Stimulated activated CD4-positive, alpha-beta T cell treated with anti-CD3 and anti-CD28 coated beads, Interleukin-2, amount 100 ng/mL, for 48 hours (primary cell): ENCODE results near the gene IL26.
"Not testable (repeated sequence)": the region's sequence is repeated elsewhere in the genome, so short reads cannot be mapped to it uniquely, and the experiment has no call there.

Experiments used
- DNase-seq, 2 donors: peaks; one replicate each; pipeline ENCODE4 v3.0.0-alpha.2; 2020

IL26 gene

DNA sequence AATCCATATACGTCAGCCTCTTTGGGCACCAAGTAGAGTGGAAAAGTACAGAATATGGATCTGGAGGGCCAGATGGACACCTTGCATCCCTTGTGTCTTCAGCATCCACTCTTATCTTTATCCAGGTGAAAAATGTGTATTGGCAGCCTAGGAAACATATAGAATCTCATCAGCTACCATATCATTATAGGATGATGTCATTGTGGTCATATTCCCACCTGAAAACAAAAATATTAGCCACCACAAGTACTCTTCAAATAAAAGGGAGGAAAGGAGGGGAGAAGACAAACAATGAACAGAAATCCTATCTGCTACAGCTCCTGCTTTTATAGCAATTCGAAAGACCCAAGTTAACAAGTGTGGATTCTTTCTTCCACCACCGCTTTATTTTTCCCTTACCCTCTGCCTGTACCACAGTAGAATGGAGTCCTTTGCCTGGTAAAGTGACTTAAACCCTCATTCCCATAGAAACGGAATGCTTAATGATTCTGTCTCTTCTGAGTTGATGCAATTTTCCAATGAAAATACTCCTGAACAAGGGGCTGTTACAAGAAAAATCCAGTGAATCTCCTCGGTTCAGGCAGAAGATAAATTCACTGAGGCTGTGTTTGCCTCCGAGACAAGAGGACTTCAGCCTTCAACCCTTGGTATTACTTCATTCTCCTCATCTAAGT is 13.8 kb upstream of the IL26 start:
- no peak for DNase-seq

DNA sequence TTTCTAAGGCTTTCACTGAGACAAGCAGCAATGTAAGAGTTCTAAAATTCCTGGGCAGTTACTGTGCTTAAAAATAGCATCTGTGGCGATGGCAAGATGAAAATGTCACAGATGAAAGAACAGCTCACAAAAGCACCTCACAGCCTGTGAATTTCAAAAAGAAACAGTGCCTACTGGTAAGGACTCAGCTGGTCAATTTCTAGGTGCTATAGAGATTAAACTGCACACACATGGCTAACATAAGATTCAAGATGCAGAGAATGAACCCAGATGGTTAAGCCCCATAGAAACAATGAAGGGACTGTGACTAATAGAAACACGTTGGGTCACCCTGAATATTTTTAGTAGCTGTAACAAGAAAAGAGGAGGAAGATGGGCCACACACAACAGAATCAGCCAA is 12.0 kb upstream of the IL26 start:
- DNase-seq: no peak

DNA sequence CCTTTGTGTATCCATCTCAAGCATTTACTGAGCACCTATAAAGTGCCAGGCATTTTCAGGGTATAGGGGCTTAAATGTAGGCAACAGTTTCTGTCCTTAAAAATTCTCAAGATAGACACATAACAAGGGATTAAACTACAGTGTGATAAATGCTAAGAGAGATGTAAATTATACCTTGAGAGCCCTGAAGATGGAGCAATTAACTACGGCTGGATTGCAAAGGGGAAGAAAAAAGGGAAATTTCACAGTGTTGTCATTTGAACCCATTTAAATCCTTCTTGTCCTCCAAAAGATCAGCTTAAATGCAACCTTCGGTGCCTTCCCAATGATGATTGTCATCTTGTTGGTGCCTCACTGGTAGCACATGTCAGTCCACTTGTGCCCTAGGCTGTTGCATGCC is 11.5 kb upstream of the IL26 start:
- no peak for DNase-seq

DNA sequence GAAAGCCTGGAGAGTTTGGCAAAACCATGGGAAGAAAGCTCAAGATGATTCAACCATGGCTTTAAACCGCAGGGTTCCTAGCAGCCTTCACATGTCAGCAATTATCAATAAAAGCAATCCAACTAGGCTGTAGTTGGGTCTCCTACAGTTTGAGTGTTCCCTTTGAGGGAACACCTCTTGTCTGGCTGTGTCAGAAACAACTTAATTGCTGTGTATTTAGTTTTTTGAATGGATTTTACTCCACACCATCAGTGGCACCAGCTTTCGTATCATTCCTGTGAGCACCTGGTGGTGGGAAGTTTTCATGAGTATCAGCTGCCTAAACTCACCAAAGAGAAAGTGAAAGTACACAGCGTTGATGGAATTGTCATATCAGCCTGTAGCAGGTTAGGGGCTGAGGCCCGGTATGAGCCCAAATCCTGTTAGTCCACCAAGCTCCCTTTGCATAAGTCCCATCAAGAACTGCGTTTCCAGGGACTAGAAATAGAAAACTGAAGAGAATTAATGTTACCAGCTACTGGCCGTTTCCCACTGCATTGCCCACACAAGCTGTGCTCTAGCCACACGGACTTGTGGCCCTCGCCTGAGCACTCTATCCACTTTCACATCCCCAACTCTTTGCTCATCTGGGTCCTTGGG is 10.9 kb upstream of the IL26 start:
- DNase-seq: no peak

DNA sequence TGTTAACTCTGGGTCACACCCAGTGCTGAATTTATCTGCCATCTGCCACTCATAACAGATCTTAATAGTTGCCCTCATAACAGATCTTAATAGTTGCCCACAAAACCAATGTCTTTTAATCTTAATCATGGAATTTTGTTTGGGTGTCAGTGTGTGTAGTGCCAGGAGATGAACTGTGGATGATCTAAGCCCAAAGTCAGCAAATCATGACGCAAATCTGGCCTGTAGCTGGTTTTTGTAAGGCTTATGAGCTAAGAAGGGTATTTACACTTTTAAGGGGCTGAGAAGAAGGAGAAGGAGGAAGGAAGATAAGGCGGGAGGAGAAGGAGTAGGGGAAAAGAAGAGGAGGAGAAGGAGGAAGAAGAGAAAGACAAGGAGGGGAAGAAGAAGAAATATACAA is 10.0 kb upstream of the IL26 start:
- no peak for DNase-seq

DNA sequence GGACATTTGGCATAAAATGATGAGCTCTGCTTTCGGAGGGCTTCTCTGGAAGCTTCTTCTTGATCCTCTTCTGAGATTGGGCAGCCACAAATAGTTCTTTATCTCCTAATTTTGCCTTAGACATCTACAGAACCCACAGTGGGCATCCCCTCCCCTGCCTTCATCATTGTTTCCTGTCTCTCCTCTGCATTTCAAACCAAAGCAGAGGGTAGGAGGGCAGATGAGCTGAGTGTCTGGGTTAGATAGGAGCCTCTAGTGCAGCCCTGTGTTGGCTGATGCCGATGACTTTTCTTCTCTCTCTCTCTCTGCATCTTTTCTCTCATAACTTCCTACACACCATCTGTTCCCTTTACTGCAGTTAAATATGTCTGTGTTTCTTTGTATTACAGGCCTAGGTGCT is 8.5 kb upstream of the IL26 start:
- no peak for DNase-seq

DNA sequence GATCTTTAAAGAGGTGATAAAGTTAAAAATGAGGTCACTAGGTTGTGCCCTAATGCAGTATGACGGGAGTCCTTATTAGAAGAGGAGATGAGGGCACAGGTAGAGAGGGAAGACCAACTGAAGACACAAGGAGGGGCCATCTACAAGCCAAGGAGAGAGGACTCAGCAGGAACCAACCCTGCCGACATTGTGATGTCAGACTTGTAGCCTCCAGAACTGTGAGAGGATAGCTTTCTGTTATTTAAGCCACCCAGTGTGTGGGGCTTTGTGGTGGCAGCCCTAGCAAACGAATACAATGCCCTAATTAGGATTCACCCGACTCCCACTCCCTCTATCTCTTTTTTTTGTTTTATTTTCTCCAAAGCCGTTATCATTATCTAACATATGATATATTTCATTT is 7.9 kb upstream of the IL26 start:
- no peak for DNase-seq

DNA sequence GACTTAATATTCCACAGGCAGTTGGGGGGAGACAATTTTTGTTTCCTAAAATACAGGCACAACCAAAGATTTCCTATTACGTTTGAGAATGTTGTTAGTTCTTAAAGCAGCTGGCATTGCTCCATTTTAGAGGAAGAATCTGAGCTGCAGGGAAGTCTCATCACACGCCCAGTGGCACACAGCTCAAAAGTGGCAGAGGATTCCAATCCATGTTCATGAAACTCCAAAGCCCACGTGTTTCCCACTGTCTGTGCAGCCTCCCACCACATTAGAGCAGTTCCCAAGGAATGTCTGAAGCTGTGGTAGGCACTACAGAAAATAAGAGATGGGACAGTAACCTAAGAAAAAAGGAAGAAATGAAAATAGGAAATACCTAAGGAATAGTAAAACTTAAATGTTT is 6.1 kb upstream of the IL26 start:
- no peak for DNase-seq

DNA sequence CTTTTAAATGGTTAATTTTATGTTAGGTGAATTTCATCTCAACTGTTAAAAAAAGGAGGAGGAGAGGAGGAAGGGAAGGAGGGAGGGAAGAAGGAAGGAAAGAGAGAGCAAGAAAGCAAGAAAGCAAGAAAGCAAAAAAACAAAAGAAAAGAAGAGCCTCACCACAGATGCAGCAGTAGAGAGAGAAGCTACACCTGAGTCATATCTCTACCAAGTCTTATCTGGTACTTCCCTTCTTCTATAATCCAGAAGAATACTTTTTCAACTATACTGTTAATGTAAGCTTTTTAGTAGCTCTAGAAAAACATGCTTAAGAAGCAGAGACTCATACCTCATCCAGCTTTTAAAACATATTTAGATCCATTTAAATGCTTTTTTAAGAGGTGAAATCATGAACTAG is 5.6 kb upstream of the IL26 start:
- DNase-seq: no peak

DNA sequence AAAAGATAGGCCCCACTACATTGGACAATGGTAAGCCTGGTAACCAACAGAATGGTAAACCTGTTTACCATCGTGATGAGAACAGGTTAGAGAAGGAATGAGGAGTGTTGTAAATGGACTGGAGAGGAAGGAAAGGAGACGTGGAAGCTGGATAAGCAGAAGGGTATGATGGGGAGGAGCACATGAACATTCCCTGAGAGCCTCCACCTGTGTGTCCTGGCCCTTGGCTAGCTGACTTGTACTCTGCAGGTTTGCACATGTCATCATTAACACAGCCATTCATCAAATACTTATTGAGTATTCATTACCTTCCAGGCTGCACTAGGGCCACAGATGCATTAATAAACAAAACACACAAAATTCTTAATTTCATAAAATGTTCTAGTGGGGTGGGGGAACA is 4.3 kb upstream of the IL26 start:
- no peak for DNase-seq

DNA sequence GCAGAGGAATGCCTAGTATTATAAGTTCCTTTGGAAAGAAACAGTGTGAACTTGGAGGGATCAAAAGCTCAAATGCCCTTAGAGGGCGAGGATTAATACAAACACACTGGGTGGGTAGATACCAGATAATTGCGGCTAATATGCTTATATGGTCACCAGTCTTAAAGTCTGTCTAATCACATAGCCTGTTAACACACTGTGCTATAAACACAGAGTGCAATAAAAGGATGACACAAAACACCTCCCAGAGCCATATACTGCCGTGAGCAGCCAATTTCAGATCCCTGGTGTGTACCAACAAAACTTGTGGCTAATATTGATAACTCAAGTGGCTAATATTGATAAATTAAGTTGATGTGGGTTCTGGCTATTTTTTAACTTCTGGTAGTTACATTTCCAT is 1.7 kb upstream of the IL26 start:
- DNase-seq: no peak

DNA sequence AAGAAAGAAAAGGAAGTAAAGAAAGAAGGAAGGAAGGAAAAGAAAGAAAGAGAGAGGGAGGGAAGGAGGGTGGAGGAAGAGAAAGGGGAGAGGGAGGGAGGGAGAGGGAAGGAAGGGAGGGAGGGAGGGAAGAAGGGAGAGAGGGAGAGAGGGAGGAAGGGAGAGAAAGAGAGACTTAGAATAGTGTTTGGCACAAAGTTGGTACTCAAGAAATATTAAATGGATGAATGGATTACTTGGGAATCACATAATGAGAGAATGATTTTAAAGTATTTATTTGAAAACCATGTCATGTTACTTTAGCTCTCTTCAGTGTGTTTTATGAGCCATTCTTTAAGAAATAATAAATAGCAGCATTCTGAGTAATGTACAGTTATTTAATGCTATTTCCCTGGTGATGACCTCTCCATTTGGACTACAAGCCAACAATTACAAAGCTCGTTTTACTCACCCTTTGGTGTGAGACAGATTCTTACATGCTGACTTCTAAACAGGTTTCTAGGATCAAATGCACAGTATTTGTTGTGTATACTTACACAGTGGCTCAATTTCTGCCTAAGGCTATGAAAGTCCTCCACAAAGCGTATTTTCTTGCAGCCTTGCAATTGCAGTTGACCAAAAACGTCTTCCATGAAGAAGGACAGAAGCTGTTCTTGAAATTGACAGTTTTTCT is 861 bp downstream of the IL26 start:
- DNase-seq: no peak

DNA sequence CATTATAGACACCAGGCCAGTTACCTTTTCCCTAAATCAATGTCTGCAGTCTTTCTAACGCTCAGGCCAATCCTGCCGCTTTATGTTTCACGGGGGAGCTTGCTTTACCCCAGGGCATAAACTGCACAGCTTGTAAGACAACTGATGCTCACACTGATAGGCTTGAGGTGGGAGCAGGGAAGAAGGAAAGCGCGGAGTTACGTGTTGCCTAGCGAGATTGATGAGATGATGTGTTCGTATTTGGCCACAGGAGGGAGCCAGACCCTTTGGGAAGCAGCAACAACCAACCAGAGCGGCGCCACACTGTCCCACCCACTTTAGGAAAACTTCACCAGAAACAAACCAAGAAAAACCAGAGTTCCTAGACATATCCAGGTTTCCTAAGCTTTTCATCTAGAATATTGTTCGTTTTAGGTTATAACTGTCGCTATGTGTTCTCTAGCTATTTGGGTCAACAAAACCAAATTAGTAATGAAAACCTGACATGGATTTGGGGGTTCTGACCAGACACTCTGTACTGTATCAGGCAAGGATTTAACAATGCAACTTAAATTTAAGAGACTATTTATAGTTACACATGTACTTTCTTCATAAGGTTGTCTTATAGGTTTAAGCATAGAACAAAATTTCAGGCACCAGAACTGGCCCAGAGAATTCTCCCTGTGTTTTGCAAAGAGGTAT is 2.4 kb downstream of the IL26 start:
- DNase-seq: peak; percentile 56 to 70

DNA sequence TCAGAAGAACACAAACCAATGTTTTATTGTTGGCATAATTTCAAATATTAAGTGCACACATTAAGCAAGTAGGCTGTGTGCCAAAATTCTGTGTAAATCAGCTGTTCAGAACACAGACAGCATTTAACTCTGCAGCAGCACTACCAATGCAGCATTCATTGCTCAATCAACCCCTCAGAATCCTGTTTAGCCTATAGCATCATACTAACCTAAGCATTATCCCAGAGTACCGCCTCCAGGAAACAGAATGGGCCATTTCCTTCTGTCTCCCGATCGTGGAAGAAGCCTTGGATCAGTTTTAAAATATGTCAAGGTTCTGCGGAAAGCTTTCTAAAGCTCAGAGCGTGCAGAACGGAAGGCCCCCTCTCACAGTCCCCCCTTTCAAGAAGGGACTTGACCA is 3.3 kb downstream of the IL26 start:
- DNase-seq: no peak

DNA sequence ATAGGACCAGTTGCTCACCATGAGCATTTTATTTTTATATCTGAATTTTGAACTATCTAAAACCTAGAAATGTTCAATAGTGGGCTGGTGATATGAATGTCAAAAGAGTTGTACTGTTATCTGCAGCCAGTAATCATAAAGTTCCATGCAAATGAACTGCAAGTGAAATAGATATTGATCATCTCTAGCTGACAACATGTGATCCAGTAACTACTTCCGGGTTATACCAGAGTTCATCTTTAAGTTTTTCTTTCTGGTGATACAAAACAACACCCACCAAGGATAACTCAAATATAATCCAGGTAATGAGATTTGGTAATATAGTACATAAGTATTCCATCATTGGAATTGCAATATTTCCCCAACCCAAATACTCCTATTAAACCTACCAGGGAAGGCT is 4.1 kb downstream of the IL26 start:
- DNase-seq: no peak

DNA sequence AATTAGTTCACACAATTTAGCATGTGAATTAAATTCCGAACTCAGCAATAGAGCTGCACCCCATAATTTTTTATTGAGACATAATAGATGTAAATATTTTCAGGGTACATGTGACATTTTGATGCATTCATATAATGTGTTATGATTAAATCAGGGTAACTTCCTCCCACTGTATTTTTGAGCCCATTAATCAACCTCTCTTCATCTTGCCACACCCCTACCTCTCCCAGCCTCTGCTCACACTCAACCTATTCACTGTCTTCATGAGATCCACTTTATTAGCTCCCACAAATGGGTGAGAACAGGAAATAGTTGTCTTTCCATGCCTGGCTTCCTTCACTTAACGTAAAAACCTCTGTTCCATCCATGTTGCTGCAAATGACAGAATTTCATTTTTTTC is 14.7 kb downstream of the IL26 start:
- DNase-seq: no peak

DNA sequence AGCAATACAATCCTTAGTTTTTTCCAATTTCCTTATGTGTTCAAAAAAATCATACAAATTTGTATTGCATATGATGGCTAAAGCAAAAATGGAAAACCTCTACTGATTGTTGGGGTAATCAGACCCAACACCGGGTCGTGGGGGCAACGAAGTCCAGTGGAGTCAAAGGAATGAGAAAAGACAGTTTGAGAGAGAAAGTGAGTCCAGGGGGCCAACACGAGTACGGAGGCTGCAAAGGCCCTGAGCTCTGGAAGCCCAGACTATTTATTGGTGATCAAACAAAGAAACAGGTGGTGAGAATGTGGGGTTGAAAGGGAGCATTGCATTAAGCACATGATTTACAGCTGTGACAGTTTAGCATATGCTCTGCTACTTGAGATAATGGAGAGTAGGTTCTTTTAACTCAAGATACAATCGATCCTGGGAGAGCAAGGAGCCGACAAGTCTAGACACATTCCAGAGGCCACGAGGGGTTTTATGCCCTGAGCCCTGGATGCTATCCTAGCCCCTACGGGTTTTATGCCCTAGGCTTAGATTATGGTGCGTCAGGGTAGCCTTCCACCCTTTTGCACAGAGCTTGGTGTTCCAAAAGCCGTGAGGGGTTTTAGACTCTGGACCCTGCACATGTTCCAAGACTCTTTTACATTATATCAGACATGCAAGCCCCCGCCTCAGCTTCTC is 16.4 kb downstream of the IL26 start:
- DNase-seq: not testable (repeated sequence)

DNA sequence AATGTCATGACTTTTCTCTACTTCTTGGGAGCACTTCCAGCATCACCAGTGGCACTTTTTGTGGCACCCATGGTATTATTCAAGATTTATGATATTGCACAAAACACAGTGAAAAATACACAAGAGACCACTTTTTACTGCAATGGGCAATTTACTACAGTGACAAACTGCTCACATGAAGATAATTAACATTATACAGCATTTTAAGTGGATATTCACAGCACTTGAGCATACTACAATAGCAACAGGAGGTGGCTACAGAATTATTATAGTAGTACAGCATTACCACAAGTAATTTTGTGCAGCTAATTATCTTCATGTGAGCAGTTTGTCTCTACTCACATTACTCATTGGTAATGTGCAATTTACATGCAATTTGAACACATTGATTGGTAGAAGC is 18.3 kb downstream of the IL26 start:
- DNase-seq: no peak

DNA sequence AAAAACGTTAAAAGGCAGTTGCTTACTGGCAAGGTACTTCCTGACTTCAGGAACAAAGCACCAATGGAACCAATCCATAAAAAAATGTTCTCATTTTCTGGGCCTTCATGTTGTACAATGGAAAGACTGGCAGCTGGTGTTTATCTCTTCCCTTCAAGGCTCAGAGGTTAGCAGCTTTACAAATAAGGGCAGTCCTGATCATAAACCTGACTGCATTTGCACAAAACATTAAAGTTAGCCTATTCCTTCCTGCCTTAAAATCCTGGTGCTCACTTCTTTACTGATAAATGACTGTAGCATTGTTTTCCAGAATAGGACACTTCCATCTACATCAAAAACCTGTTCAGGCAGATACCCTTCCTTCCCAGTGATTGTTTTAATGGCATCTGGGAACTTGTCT is 19.2 kb downstream of the IL26 start:
- no peak for DNase-seq

DNA sequence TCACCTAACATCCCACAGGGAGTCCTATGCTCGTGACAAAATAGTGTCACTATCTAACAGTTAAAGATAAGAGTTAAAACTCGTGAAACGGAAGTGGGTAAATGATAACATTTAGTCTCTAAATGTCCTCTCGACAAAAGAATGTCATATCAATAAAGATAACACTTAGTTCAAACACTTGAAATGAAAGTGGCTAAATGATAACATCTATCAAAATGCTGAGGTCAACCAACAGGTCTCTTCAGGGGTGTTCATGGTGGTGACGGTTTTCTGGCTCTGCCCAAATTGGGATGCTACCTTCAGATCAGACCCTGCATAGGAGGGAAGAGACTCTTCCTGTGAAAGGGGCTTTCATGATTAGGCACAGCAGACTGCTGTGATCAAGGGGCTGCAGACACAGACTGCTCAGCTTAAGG is 22.1 kb downstream of the IL26 start:
- no peak for DNase-seq

DNA sequence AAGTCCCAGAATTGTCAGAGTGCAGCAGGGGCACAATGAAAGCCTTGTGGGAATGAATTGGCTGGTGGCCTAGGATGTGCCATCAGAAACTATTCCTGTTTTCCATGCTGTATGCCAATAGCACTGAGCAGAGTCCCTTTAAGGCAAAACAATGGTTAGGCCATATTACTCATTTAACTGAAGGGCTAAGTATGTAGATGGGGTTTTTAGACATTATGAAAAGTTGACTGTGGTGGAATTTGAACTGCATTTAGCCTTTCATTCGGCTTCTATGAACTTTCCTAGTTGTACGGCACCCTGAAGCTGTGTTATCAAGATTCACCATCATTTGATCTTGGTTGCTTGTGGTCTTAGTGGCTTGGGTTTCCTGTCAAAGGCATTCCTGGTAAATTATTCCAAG is 24.8 kb downstream of the IL26 start:
- no peak for DNase-seq

DNA sequence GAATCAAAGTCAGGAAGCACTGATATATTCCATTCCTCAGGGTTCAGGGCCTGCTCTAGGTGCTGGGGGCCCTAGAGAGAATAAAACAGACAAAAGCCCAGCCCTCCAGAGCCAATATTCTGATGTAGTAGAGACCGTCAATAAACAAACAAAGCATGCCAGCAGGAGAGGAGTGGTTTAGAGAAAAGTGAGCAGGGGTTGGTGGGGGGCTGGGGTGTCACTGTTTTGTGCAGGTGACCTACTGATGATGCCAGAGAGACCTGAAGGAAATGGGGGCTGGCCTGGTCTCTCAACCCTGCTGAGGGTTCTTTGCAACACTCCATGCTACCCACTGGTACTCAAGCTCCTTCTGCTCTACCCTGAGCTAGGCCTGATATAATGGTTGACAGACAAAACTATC is 26.5 kb downstream of the IL26 start:
- no peak for DNase-seq

DNA sequence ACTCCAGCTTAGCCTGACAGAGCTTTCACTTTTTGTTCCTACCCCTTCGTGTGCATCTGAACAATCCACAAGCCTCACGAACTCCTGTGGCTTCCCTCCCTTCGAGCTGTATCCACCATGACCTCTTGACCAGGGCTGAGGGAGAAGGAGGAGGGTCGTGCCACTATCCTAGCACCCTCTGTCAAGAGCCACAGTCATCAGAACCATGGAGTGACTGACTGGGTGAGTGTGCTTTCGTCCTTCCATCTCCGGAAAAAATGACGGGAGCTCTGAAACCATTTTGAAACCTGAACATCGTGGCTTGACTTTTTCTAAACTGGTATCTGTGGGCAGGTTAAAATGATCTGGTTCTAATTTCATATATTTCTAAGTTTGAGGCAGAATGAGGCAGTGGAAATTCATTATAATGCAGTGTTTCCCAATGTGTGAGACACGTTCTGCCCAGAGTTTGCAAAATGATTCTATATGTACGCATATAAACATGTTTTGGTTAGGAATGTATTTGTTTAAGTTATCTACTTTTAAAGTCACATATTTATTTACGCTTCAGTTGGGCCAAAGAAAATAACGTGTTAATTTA is 27.0 kb downstream of the IL26 start:
- no peak for DNase-seq
